GM18907 (cell line): ENCODE results near the gene IL17A.

Experiments
- ATAC-seq: cut with Tn5 transposase; IDR thresholded peaks from one replicate; pipeline ENCODE4 v1.9.1; 2021; ENCODE audit warnings: mild to moderate bottlenecking, moderate library complexity; ENCODE audit not compliant: unreplicated experiment

The IL17A gene

DNA sequence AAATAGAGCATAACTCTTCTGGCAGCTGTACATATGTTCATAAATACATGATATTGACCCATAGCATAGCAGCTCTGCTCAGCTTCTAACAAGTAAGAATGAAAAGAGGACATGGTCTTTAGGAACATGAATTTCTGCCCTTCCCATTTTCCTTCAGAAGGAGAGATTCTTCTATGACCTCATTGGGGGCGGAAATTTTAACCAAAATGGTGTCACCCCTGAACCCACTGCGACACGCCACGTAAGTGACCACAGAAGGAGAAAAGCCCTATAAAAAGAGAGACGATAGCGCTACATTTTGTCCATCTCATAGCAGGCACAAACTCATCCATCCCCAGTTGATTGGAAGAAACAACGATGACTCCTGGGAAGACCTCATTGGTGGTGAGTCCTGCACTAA, at the start of gene IL17A:
Gene IL17A (plus strand): TSS at position 301 of the 400 bp plus-strand sequence. CDS start 57 bp downstream, at position 358.
- no peak for ATAC-seq

GRCh38 chr6:52136934-52137467, 49.2 kb upstream of the IL17A start:
- ATAC-seq: no peak

DNA sequence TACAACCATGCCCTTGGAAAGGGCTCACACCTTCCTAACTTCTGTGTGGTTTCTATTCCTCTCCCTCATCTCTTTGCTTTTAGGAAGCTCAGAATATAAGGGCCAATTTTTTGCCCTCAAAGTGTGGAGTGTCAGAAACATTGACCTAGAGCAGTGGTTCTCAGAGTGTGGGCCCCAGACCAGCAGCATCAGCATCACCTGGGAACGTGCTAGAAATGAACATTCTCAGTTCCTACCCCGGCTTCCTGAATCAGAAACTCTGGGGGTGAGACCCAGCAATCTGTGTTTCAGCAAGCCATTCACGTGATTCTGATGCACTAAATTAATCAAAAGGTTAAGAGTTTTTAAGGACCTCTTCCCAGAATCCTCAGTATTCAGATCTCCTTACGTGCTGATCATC, 47.9 kb upstream of the IL17A start:
- no peak for ATAC-seq

DNA sequence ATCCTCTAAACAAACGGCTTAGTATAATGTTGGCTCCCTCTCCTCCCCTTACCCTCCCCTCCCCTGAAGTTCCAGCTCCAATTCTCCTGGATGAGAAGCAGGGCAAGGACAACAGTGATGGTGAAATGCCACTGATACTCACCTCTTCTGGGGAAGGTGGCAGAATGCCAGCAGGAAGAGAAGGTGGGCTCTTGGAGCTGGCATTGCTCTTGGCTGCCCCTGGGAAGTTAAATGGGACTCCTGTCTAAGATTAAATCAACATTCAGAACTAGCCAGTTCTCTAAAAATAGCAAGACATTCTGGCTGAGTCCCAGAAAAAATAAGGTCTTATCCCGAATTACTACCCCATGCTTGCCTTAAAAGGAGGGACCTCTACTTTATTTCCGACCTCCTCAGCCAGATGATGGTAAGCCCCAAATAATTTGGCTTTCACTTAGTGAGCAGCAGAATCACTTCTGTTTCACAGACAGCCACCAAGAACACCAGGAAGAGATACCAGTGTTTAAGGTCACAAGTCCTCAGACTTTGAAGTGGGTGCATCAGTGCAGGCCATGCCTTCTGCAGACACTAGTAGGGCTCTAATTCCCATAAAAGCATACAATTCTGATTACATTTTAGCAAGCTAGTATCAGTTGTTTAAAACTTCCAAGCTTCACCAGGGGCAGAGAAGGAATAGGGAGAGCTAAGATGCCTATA, 46.0 kb upstream of the IL17A start:
- no peak for ATAC-seq

DNA sequence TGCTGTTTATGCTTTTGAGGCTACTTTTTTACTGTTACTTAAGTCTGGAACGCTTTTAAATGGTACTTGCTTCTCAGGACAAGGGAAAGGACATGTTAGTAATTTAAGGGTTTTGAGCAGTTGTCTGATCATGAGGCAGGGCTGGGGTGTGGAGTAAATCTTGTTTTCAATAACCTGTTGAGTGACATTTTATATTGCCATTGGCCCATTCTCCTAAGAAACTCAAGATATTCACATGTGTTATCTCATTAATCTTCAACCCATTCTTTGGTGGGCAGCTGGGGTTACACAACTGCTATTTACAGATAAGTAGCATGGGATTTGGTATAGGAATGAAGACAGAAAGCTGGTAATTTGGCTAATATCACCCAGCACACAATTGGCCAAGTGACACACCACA, 44.6 kb upstream of the IL17A start:
- no peak for ATAC-seq

DNA sequence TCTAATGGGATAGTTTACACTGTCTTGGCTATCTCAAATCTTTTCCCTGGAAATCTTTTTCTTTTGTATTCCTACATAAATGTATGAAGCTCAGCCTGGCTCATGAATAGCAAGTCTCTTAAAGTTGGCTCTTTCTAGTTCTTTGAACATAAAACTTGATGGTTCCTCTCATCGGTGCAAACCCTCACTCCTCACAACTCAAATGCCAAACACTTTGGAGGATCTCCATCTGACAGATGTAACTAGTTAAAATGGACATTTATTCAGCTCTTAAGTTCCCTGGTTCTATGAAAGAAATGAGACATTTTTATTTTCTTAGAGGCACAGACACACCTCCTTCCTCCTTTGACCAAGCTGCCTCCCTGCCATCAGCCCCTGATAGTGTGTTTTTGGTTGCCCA, 43.6 kb upstream of the IL17A start:
- ATAC-seq: no peak

DNA sequence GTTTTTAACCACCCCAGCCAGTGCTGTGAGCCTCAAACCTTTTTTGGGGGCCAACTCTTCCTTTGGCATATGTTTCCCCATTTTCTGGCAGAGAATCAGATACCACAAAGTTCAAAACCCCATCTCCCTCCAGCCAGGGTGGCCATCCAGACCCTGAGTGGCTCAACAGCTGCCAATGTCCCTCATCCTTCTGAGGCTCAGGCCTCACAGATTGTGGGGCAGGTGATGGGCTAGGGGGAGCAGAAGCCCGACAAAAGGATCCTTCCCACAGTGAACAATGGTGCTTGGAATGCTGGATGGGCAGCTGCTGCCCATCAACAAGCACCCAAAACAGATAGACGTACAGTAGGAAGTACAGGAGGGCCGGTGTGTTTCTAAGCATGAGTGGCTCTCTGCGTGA, 42.6 kb upstream of the IL17A start:
- ATAC-seq: no peak

GRCh38 chr6:52144196-52145076, 41.7 kb upstream of the IL17A start:
- peak; percentile 61 for ATAC-seq

DNA sequence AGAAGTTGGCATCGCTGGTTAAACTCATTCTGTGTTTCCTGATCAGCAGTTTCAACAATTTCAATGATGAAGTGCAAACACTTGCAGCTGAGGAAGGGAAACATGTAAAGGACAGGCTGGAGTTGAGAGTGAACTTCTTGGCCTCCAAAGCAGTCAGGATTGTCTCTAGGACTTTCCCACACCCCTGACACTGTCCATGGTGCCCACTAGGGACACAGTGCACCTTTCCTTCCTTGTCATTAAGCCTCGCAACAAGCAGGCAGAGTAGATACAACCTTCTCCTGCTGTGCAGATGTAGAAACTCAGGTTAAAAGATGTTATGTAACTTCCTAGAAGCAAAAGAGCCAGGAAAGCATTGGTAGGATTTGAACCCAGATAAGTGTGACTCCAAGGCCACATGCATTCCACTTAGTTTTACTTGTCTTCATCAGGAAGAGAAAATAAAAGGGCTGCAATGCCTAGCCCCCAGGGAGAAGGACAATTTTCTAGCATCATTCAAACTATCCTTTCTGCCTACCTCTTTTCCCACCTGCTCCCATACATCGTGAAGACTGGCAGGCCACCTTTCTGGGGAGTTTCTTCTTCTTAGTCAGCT, 39.2 kb upstream of the IL17A start:
- ATAC-seq: no peak

DNA sequence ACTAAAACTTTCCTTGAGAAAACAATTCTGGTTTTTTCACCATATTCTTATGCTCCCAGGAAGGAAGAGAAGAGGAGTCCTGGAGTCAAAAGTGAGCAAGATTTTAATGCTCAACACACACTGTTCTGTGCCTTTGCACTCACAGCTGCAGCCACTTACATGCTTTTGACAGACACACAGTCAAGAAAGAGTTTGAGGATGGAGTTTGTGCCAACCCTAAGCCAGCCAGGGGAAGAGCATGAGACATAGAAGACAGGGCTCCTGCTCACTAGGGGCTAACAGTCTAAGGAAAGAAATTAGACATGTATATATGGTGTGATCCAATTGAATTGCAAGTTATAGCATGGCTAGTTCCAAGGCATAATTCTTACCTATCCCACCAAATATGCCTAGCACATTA, 37.1 kb upstream of the IL17A start:
- no peak for ATAC-seq

DNA sequence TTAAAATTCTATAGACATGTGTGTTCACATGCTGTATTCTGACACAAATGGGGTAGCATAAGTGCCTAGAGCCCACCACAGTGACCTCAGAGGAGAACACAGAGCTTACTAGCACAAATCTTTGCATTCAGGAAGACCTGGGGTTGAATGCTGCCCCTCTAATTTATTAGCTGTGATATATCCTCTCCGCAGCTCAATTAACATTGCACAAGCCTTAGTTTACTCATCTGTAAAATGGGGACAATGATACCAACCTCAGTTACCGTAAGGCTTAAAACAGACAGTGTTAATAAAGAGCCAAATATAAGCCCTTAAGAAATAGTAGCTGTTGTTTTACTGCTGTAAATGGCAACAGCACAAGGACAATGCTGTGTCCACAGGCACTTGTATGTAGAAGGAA, 36.2 kb upstream of the IL17A start:
- no peak for ATAC-seq

DNA sequence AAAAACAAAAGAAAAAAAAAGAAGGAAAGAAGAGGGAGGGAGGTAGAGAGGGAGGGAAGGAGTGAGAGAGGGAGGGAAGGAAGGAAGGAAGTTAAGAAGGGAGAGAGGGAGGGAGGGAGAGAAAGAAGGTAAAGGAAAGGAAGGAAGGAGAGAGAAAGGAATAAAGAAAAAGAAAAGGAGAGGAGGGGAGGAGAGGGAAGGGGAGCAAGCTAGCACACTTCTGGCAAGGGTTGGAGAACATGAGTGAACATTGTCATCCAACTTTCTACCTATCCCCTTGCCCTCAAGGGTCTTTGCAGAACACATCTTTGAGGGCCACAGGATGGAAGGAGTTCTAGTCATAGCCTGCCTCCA, 34.1 kb upstream of the IL17A start:
- no peak for ATAC-seq

DNA sequence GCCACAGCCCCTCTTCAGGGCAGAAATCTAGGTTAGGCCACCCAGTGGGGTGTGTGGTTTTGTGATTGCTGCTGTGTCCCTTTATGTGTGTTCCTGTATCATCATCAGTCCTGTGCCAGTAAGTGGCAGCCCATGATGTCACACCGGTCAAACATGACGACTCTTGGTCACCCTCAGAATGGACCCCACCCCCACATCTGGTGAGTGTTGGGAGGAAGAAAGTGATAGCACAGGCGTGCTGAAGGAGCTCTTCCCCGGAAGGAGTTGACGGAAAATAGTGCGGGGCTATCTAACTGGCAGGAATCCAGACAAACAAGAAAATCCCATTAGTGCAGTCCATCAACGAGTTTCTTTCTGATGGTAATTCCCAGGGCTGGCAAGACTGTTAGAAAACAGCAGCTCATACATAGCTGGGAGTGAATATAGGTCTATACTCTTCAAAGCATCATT, 33.4 kb upstream of the IL17A start:
- no peak for ATAC-seq

- ATAC-seq: no peak
Measured at GRCh38 chr6:52154381-52154780, 31.8 kb upstream of the IL17A start.

GRCh38 chr6:52155791-52156576, 30.2 kb upstream of the IL17A start:
- peak; percentile 95 for ATAC-seq

DNA sequence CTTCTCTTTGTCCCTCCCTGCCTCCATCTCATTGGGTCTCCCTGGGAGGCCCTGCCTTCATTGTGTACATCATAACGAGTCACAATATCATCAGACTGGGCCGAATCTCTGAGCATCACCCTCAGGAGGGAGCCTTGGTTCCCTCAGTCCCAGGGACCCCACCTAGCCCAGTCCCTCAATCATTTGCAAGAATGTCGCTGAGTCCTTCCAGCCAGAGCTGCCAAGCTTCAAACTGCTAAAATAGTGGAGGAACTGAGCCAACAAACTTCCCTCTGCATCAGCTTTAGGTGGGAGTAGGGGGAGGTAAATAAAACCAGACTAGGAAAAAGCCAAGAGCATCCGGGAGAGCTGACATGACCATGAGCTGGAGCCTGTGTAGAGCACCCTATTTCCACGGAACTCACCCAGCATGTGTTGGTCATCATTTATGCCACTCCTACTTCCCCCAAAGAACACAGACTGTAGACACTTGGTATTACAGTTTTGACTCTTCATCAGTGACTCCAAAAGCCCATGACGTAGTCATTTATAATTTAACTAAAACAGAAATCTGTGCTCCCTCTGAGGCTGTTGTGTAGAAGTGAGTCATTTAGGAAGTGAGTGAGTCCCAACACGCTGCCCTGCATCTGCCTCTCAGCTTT, 28.8 kb upstream of the IL17A start:
- ATAC-seq: peak; percentile 66

GRCh38 chr6:52160472-52161104, 25.6 kb upstream of the IL17A start:
- ATAC-seq: no peak

- peak; percentile 39 for ATAC-seq
Measured at GRCh38 chr6:52161689-52162438, 24.3 kb upstream of the IL17A start.
